ENCODE measurements around the gene CHN2.

- TF ChIP-seq POLR2A (IDR thresholded peaks at IDR 0.05; ENCODE audit: low read depth, low read length): no peak
- no peak for TF ChIP-seq POLR2AphosphoS5 (IDR thresholded peaks at IDR 0.05; ENCODE audit: low read depth, low read length)
- TF ChIP-seq SPI1 (IDR thresholded peaks at IDR 0.05; ENCODE audit: low read depth, low read length): no peak
- no peak for TF ChIP-seq TAF1 (IDR thresholded peaks at IDR 0.05; ENCODE audit: low read depth, low read length)
- TF ChIP-seq POU2F2 (IDR thresholded peaks at IDR 0.05; ENCODE audit: low read depth, low read length): no peak
Observed at GRCh38 chr7:29502133-29502532, 307.6 kb downstream of the CHN2 start.
